Measurements from ENCODE around the gene SLC38A8.
A peak's percentile ranks its signal among the peaks of the same experiment; 100 is the strongest.

SLC38A8 gene

GRCh38 chr16:84042308-84042878, at the start of gene SLC38A8:
Gene SLC38A8 (minus strand): TSS chr16:84042795. CDS start chr16:84042157, 638 bp downstream.
- no peak for DNase-seq (ENCODE audit: low spot score)
- no peak for FAIRE-seq

GRCh38 chr16:84091460-84091859, 48.9 kb upstream of the SLC38A8 start:
- no peak for FAIRE-seq

GRCh38 chr16:84090211-84090610, 47.6 kb upstream of the SLC38A8 start:
- no peak for FAIRE-seq
- DNase-seq (ENCODE audit: low spot score), result no peak

More at GRCh38 chr16:84091460-84091859, 48.9 kb upstream of the SLC38A8 start:
- DNase-seq (ENCODE audit: low spot score), result no peak

GRCh38 chr16:84088695-84089395, 46.2 kb upstream of the SLC38A8 start:
- FAIRE-seq, result no peak

GRCh38 chr16:84087466-84088151, 45.0 kb upstream of the SLC38A8 start:
- no peak for DNase-seq (ENCODE audit: low spot score)
- FAIRE-seq, result no peak

More at GRCh38 chr16:84088695-84089395, 46.2 kb upstream of the SLC38A8 start:
- DNase-seq (ENCODE audit: low spot score), result no peak

GRCh38 chr16:84087001-84087400, 44.4 kb upstream of the SLC38A8 start:
- DNase-seq (ENCODE audit: low spot score), result no peak
- FAIRE-seq, result no peak

- no peak for FAIRE-seq
- no peak for DNase-seq (ENCODE audit: low spot score)
Measured at GRCh38 chr16:84086341-84086740, 43.7 kb upstream of the SLC38A8 start.

GRCh38 chr16:84085773-84086172, 43.2 kb upstream of the SLC38A8 start:
- FAIRE-seq (no peak), DNase-seq (ENCODE audit: low spot score) (no peak)

GRCh38 chr16:84085271-84085667, 42.7 kb upstream of the SLC38A8 start:
- no peak for FAIRE-seq

GRCh38 chr16:84084570-84085270, 42.1 kb upstream of the SLC38A8 start:
- FAIRE-seq (no peak), DNase-seq (ENCODE audit: low spot score) (peak; percentile 53)

More at GRCh38 chr16:84085271-84085667, 42.7 kb upstream of the SLC38A8 start:
- no peak for DNase-seq (ENCODE audit: low spot score)

GRCh38 chr16:84082835-84083569, 40.4 kb upstream of the SLC38A8 start:
- DNase-seq (ENCODE audit: low spot score), result no peak

GRCh38 chr16:84082110-84082509, 39.5 kb upstream of the SLC38A8 start:
- DNase-seq (ENCODE audit: low spot score) (no peak), FAIRE-seq (no peak)

More at GRCh38 chr16:84082835-84083569, 40.4 kb upstream of the SLC38A8 start:
- no peak for FAIRE-seq

GRCh38 chr16:84081446-84081989, 38.9 kb upstream of the SLC38A8 start:
- FAIRE-seq, result no peak

GRCh38 chr16:84080813-84081212, 38.2 kb upstream of the SLC38A8 start:
- FAIRE-seq (no peak), DNase-seq (ENCODE audit: low spot score) (no peak)

More at GRCh38 chr16:84081446-84081989, 38.9 kb upstream of the SLC38A8 start:
- DNase-seq (ENCODE audit: low spot score), result no peak

GRCh38 chr16:84080378-84080777, 37.8 kb upstream of the SLC38A8 start:
- FAIRE-seq (no peak), DNase-seq (ENCODE audit: low spot score) (no peak)

GRCh38 chr16:84079664-84080063, 37.1 kb upstream of the SLC38A8 start:
- FAIRE-seq, result no peak

GRCh38 chr16:84075376-84075775, 32.8 kb upstream of the SLC38A8 start:
- FAIRE-seq (no peak), DNase-seq (ENCODE audit: low spot score) (no peak)

More at GRCh38 chr16:84079664-84080063, 37.1 kb upstream of the SLC38A8 start:
- no peak for DNase-seq (ENCODE audit: low spot score)

- FAIRE-seq (no peak), DNase-seq (ENCODE audit: low spot score) (no peak)
Measured at GRCh38 chr16:84074721-84075120, 32.1 kb upstream of the SLC38A8 start.

- no peak for FAIRE-seq
Measured at GRCh38 chr16:84072014-84072413, 29.4 kb upstream of the SLC38A8 start.

GRCh38 chr16:84071121-84071520, 28.5 kb upstream of the SLC38A8 start:
- DNase-seq (ENCODE audit: low spot score) (no peak), FAIRE-seq (no peak)

More at GRCh38 chr16:84072014-84072413, 29.4 kb upstream of the SLC38A8 start:
- DNase-seq (ENCODE audit: low spot score), result no peak

GRCh38 chr16:84069540-84069939, 26.9 kb upstream of the SLC38A8 start:
- DNase-seq (ENCODE audit: low spot score) (no peak), FAIRE-seq (no peak)
